GM12878 (cell line): ENCODE data around the gene PRDM1.

ENCODE experiments used
- CREB1 ChIP-seq: IDR thresholded peaks from 2 replicates; pipeline ENCODE4 v1.6.1; 2012; ENCODE audit warnings: low read depth, mild to moderate bottlenecking, inconsistent platforms
- RAD51 ChIP-seq: fragments of 450-650 bp; IDR thresholded peaks from 2 replicates; pipeline ENCODE4 v1.6.1; 2016; ENCODE audit warnings: moderate library complexity, mild to moderate bottlenecking, inconsistent platforms
- TAF1 ChIP-seq: IDR thresholded peaks from 2 replicates; pipeline ENCODE4 v1.6.1; 2011; ENCODE audit warnings: mild to moderate bottlenecking, low read depth, low read length, borderline replicate concordance
- TF ChIP-seq, protein P1 (sequence below): IDR thresholded peaks from 2 replicates; pipeline ENCODE4 v1.6.1; 2011; ENCODE audit warnings: low read depth, low read length, improper control_type of control experiment, borderline replicate concordance
- TF ChIP-seq, protein P2 (sequence below), 3 experiments: IDR thresholded peaks in 2 of 3; conservative IDR thresholded peaks in 1 of 3; 2 replicates each; pipeline ENCODE4 v1.5.1; 2011; ENCODE audit warnings: low read depth in 3 of 3, low read length in 3 of 3, mild to moderate bottlenecking in 3 of 3, control low read depth in 2 of 3, moderate library complexity in 2 of 3, inconsistent platforms in 1 of 3, mixed read lengths in 1 of 3; ENCODE audit not compliant: control insufficient read depth in 2 of 3, insufficient read depth in 1 of 3; ENCODE audit errors: extremely low read depth in 1 of 3
- TF ChIP-seq, protein P3 (sequence below): IDR thresholded peaks from 2 replicates; pipeline ENCODE4 v1.6.1; 2012; ENCODE audit warnings: low read depth, low read length, improper control_type of control experiment

DNA sequence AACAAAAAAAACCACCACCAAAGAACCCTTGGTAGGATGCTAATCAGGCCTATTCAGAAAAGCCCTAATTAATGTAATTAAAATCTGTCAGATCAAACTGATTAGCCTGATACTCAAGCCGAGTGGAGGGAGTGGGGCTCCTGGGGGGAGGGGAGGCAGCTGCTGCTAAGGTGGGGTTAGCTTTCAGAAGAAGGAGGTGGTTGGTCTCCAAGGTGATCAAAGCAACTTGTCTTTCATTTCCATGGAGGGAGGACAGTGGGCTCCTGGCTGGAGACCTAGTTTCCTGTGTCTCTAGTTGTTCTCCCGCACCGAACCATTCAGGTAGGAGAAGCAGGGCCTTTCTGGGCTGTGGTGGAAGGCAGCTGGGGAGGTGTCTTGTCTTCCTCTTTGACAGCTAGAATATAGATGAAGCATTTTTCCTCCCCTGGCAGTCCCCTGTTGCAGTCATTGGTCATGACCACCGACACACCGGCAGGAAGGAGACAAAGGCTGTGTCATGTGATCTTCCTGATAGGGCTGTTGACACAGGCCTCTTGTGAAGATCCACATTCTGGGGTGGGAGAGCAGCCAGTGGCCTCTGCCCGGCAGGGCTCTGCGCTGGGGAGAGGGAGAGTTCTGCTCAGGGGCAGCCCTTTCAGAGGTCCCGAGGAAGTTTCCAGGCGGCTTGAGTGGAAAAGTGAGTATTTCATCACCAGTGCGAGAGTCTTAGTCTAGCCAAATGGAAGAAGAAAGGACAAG lies 39.9 kb upstream of the PRDM1 start:
- no peak for TF ChIP-seq TAF1
- TF ChIP-seq CREB1, result no peak
- no peak for TF ChIP-seq RAD51
- TF ChIP-seq, protein P1, sequence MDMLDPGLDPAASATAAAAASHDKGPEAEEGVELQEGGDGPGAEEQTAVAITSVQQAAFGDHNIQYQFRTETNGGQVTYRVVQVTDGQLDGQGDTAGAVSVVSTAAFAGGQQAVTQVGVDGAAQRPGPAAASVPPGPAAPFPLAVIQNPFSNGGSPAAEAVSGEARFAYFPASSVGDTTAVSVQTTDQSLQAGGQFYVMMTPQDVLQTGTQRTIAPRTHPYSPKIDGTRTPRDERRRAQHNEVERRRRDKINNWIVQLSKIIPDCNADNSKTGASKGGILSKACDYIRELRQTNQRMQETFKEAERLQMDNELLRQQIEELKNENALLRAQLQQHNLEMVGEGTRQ, result no peak
- TF ChIP-seq, protein P2, sequence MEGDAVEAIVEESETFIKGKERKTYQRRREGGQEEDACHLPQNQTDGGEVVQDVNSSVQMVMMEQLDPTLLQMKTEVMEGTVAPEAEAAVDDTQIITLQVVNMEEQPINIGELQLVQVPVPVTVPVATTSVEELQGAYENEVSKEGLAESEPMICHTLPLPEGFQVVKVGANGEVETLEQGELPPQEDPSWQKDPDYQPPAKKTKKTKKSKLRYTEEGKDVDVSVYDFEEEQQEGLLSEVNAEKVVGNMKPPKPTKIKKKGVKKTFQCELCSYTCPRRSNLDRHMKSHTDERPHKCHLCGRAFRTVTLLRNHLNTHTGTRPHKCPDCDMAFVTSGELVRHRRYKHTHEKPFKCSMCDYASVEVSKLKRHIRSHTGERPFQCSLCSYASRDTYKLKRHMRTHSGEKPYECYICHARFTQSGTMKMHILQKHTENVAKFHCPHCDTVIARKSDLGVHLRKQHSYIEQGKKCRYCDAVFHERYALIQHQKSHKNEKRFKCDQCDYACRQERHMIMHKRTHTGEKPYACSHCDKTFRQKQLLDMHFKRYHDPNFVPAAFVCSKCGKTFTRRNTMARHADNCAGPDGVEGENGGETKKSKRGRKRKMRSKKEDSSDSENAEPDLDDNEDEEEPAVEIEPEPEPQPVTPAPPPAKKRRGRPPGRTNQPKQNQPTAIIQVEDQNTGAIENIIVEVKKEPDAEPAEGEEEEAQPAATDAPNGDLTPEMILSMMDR (IDR thresholded peaks at IDR 0.05 in 2 of 3, conservative IDR thresholded peaks at IDR 0.05 in 1 of 3; ENCODE audit: control insufficient read depth in 2 of 3, extremely low read depth in 1 of 3, insufficient read depth in 1 of 3, low read depth in 3 of 3, low read length in 3 of 3), result no peak
- TF ChIP-seq, protein P3, sequence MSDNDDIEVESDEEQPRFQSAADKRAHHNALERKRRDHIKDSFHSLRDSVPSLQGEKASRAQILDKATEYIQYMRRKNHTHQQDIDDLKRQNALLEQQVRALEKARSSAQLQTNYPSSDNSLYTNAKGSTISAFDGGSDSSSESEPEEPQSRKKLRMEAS, result no peak
